ENCODE data around the gene DUSP22.
A peak's percentile ranks its signal among the peaks of the same experiment; 100 is the strongest.

The DUSP22 gene

GRCh38 chr6:327538-328116, 35.3 kb downstream of the DUSP22 start:
- H3K4me2 ChIP-seq (ENCODE audit: low read length): no peak overlapping the region
- H3K9me3 ChIP-seq (ENCODE audit: insufficient read depth, low read depth, low read length): peaks cover 37% of the 10 kb centered on the region
- H4K12ac ChIP-seq (ENCODE audit: low read depth, low read length): no peak overlapping the region
- H3K23ac ChIP-seq (ENCODE audit: low read length): no peak overlapping the region
- no peak overlapping the region for H4K91ac ChIP-seq (ENCODE audit: low read depth, low read length)
- no peak overlapping the region for H3K18ac ChIP-seq (ENCODE audit: low read length)
- H2AK5ac ChIP-seq (ENCODE audit: low read length): no peak overlapping the region
- no peak for DNase-seq
- H3K4ac ChIP-seq (ENCODE audit: low read depth, low read length): no peak overlapping the region
- no peak overlapping the region for H2BK5ac ChIP-seq (ENCODE audit: low read depth, low read length, poor library complexity)
- no CpG with 5 or more reads among the region's 10 CpGs for WGBS (ENCODE audit: extremely low coverage, insufficient coverage, insufficient read length)
- H3K79me2 ChIP-seq (ENCODE audit: control insufficient read depth, insufficient read depth, low read length, poor library complexity): no peaks in the 10 kb centered on the region
- no peaks in the 10 kb centered on the region for H3K27me3 ChIP-seq (ENCODE audit: insufficient read depth, low read length)
- H3K79me1 ChIP-seq (ENCODE audit: low read length): no peaks in the 10 kb centered on the region
- no peak overlapping the region for H3K27ac ChIP-seq (ENCODE audit: low read depth, low read length)
- no peaks in the 10 kb centered on the region for H3K4me1 ChIP-seq (ENCODE audit: control insufficient read depth in 1 of 2, insufficient read depth in 2 of 2, low read length in 2 of 2)
- no peak overlapping the region for H2AFZ ChIP-seq (ENCODE audit: insufficient read depth, low read length, poor library complexity)
- no peak overlapping the region for H3K4me3 ChIP-seq (ENCODE audit: low read depth, low read length)
- H2BK120ac ChIP-seq (ENCODE audit: insufficient read depth, low read length, poor library complexity): no peak overlapping the region
- no peak overlapping the region for H2BK12ac ChIP-seq (ENCODE audit: low read length)
- H3K14ac ChIP-seq (ENCODE audit: low read length): no peak overlapping the region
- H3K9ac ChIP-seq (ENCODE audit: low read length): no peak overlapping the region
- no peaks in the 10 kb centered on the region for H3K36me3 ChIP-seq (ENCODE audit: control insufficient read depth in 1 of 2, insufficient read depth in 2 of 2, low read length in 2 of 2)
- H4K8ac ChIP-seq (ENCODE audit: low read depth, low read length): no peak overlapping the region

- Histone ChIP-seq H2BK120ac (ENCODE audit: insufficient read depth, low read length, poor library complexity) (no peak overlapping the region), H4K91ac (ENCODE audit: low read depth, low read length) (no peak overlapping the region), H3K4me1 (ENCODE audit: control insufficient read depth in 1 of 2, insufficient read depth in 2 of 2, low read length in 2 of 2) (no peaks in the 10 kb centered on the region), H3K79me1 (ENCODE audit: low read length) (no peaks in the 10 kb centered on the region), H4K12ac (ENCODE audit: low read depth, low read length) (no peak overlapping the region), H3K27me3 (ENCODE audit: insufficient read depth, low read length) (no peaks in the 10 kb centered on the region), H3K27ac (ENCODE audit: low read depth, low read length) (no peak overlapping the region), H2BK12ac (ENCODE audit: low read length) (no peak overlapping the region), H2AK5ac (ENCODE audit: low read length) (no peak overlapping the region), H3K79me2 (ENCODE audit: control insufficient read depth, insufficient read depth, low read length, poor library complexity) (no peaks in the 10 kb centered on the region), H3K9me3 (ENCODE audit: insufficient read depth, low read depth, low read length) (peaks cover 37% of the 10 kb centered on the region), H3K4me2 (ENCODE audit: low read length) (no peak overlapping the region), H2AFZ (ENCODE audit: insufficient read depth, low read length, poor library complexity) (no peak overlapping the region), H3K18ac (ENCODE audit: low read length) (no peak overlapping the region), H3K4me3 (ENCODE audit: low read depth, low read length) (no peak overlapping the region), H4K8ac (ENCODE audit: low read depth, low read length) (no peak overlapping the region), H3K4ac (ENCODE audit: low read depth, low read length) (no peak overlapping the region), H3K36me3 (ENCODE audit: control insufficient read depth in 1 of 2, insufficient read depth in 2 of 2, low read length in 2 of 2) (no peaks in the 10 kb centered on the region), H2BK5ac (ENCODE audit: low read depth, low read length, poor library complexity) (no peak overlapping the region), H3K9ac (ENCODE audit: low read length) (no peak overlapping the region), H3K23ac (ENCODE audit: low read length) (no peak overlapping the region), H3K14ac (ENCODE audit: low read length) (no peak overlapping the region)
- WGBS (ENCODE audit: extremely low coverage, insufficient coverage, insufficient read length): no CpG with 5 or more reads among the region's 8 CpGs
- DNase-seq: peak in 1 of 2 donors; percentile 70
Observed at GRCh38 chr6:328136-328670, 35.9 kb downstream of the DUSP22 start.

GRCh38 chr6:328924-329323, 36.6 kb downstream of the DUSP22 start:
- no peak overlapping the region for H3K4me3 ChIP-seq (ENCODE audit: low read depth, low read length)
- H4K91ac ChIP-seq (ENCODE audit: low read depth, low read length): no peak overlapping the region
- no peak overlapping the region for H2BK120ac ChIP-seq (ENCODE audit: insufficient read depth, low read length, poor library complexity)
- H2AK5ac ChIP-seq (ENCODE audit: low read length): no peak overlapping the region
- H4K12ac ChIP-seq (ENCODE audit: low read depth, low read length): no peak overlapping the region
- H3K79me2 ChIP-seq (ENCODE audit: control insufficient read depth, insufficient read depth, low read length, poor library complexity): no peaks in the 10 kb centered on the region
- peaks cover 36% of the 10 kb centered on the region for H3K9me3 ChIP-seq (ENCODE audit: insufficient read depth, low read depth, low read length)
- no peak overlapping the region for H3K9ac ChIP-seq (ENCODE audit: low read length)
- WGBS (ENCODE audit: extremely low coverage, insufficient coverage, insufficient read length): no CpG with 5 or more reads among the region's 7 CpGs
- H3K4ac ChIP-seq (ENCODE audit: low read depth, low read length): no peak overlapping the region
- H2BK5ac ChIP-seq (ENCODE audit: low read depth, low read length, poor library complexity): no peak overlapping the region
- no peaks in the 10 kb centered on the region for H3K79me1 ChIP-seq (ENCODE audit: low read length)
- no peak overlapping the region for H3K18ac ChIP-seq (ENCODE audit: low read length)
- no peak for DNase-seq
- H3K4me2 ChIP-seq (ENCODE audit: low read length): no peak overlapping the region
- no peak overlapping the region for H4K8ac ChIP-seq (ENCODE audit: low read depth, low read length)
- no peak overlapping the region for H3K27ac ChIP-seq (ENCODE audit: low read depth, low read length)
- H3K14ac ChIP-seq (ENCODE audit: low read length): no peak overlapping the region
- no peaks in the 10 kb centered on the region for H3K27me3 ChIP-seq (ENCODE audit: insufficient read depth, low read length)
- no peak overlapping the region for H2BK12ac ChIP-seq (ENCODE audit: low read length)
- H3K36me3 ChIP-seq (ENCODE audit: control insufficient read depth in 1 of 2, insufficient read depth in 2 of 2, low read length in 2 of 2): no peaks in the 10 kb centered on the region
- no peaks in the 10 kb centered on the region for H3K4me1 ChIP-seq (ENCODE audit: control insufficient read depth in 1 of 2, insufficient read depth in 2 of 2, low read length in 2 of 2)
- no peak overlapping the region for H2AFZ ChIP-seq (ENCODE audit: insufficient read depth, low read length, poor library complexity)
- H3K23ac ChIP-seq (ENCODE audit: low read length): no peak overlapping the region

GRCh38 chr6:329888-330691, 37.8 kb downstream of the DUSP22 start:
- H2AFZ ChIP-seq (ENCODE audit: insufficient read depth, low read length, poor library complexity): no peak overlapping the region
- H3K4ac ChIP-seq (ENCODE audit: low read depth, low read length): no peak overlapping the region
- no peak overlapping the region for H4K8ac ChIP-seq (ENCODE audit: low read depth, low read length)
- no peak overlapping the region for H3K18ac ChIP-seq (ENCODE audit: low read length)
- H3K36me3 ChIP-seq (ENCODE audit: control insufficient read depth in 1 of 2, insufficient read depth in 2 of 2, low read length in 2 of 2): no peaks in the 10 kb centered on the region
- no peaks in the 10 kb centered on the region for H3K27me3 ChIP-seq (ENCODE audit: insufficient read depth, low read length)
- no peak overlapping the region for H3K4me2 ChIP-seq (ENCODE audit: low read length)
- H3K79me1 ChIP-seq (ENCODE audit: low read length): no peaks in the 10 kb centered on the region
- H2BK120ac ChIP-seq (ENCODE audit: insufficient read depth, low read length, poor library complexity): no peak overlapping the region
- no peak overlapping the region for H2BK12ac ChIP-seq (ENCODE audit: low read length)
- no peak for DNase-seq
- H3K79me2 ChIP-seq (ENCODE audit: control insufficient read depth, insufficient read depth, low read length, poor library complexity): no peaks in the 10 kb centered on the region
- H3K4me3 ChIP-seq (ENCODE audit: low read depth, low read length): no peak overlapping the region
- no peak overlapping the region for H4K91ac ChIP-seq (ENCODE audit: low read depth, low read length)
- H3K4me1 ChIP-seq (ENCODE audit: control insufficient read depth in 1 of 2, insufficient read depth in 2 of 2, low read length in 2 of 2): no peaks in the 10 kb centered on the region
- no peak overlapping the region for H3K27ac ChIP-seq (ENCODE audit: low read depth, low read length)
- H3K9ac ChIP-seq (ENCODE audit: low read length): no peak overlapping the region
- H3K23ac ChIP-seq (ENCODE audit: low read length): no peak overlapping the region
- H4K12ac ChIP-seq (ENCODE audit: low read depth, low read length): no peak overlapping the region
- WGBS (ENCODE audit: extremely low coverage, insufficient coverage, insufficient read length): no CpG with 5 or more reads among the region's 15 CpGs
- H2BK5ac ChIP-seq (ENCODE audit: low read depth, low read length, poor library complexity): no peak overlapping the region
- H3K9me3 ChIP-seq (ENCODE audit: insufficient read depth, low read depth, low read length): peaks cover 26% of the 10 kb centered on the region
- H3K14ac ChIP-seq (ENCODE audit: low read length): no peak overlapping the region
- H2AK5ac ChIP-seq (ENCODE audit: low read length): no peak overlapping the region
